K562 (cell line): ENCODE data around the gene AP1B1. TPM values are rescaled to one million over a fixed set of nuclear protein-coding genes. Genes with fewer than 3 reads are reported as not detected.

Experiments used
- CBFA2T3 ChIP-seq: fragments of 450-650 bp; IDR thresholded peaks from 2 replicates; pipeline ENCODE4 v1.6.1; 2017
- CBFB ChIP-seq: sonication (generic); formaldehyde crosslinking; IDR thresholded peaks from 2 replicates; pipeline ENCODE4 v1.4.0; 2020; ENCODE audit warnings: mild to moderate bottlenecking, missing genetic modification reagents
- CXXC5 ChIP-seq: fragments of 250-450 bp; sonication (Bioruptor Pico); IDR thresholded peaks from 2 replicates; pipeline ENCODE4 v1.8.0; 2022; ENCODE audit warnings: inconsistent platforms, mild to moderate bottlenecking, moderate library complexity
- FOXA3 ChIP-seq, 2 experiments: fragments of 450-650 bp in 1 of 2; sonication (generic) in 1 of 2; formaldehyde crosslinking; IDR thresholded peaks in 1 of 2; conservative IDR thresholded peaks in 1 of 2; 2 replicates each; pipeline versions ENCODE4 v1.4.0 to v1.8.0; 2020 to 2022; ENCODE audit warnings: mild to moderate bottlenecking in 2 of 2, missing genetic modification reagents in 1 of 2
- KAT7 ChIP-seq: sonication (generic); formaldehyde crosslinking; IDR thresholded peaks from 2 replicates; pipeline ENCODE4 v1.8.0; 2022; ENCODE audit warnings: missing genetic modification reagents, mild to moderate bottlenecking, borderline replicate concordance
- RCOR1 ChIP-seq, 2 experiments: IDR thresholded peaks; 2 replicates each; pipeline ENCODE4 v1.6.1; 2012; ENCODE audit warnings: low read depth in 2 of 2, low read length in 2 of 2, borderline replicate concordance in 1 of 2, improper control_type of control experiment in 1 of 2
- VEZF1 ChIP-seq: fragments of 200-800 bp; sonication (Bioruptor generic); IDR thresholded peaks from 2 replicates; pipeline ENCODE4 v1.6.1; 2017; ENCODE audit warnings: missing genetic modification characterization, missing compliant biosample characterization
- ZBTB26 ChIP-seq: fragments of 450-650 bp; formaldehyde crosslinking; IDR thresholded peaks from 2 replicates; pipeline ENCODE4 v1.4.0; 2022; ENCODE audit warnings: missing genetic modification characterization
- polyA plus RNA-seq, 8 experiments: library from polyadenylated mRNA; depleted of rRNA in 4 of 8; stranded (reverse) in 5 of 8; unstranded in 3 of 8; fragments of >200 nt; fragmentation: Nextera tagmentation in 2 of 8; fragmentation: Illumina TruSeq in 1 of 8; extraction: Ambion mirVana in 2 of 8; extraction: Trizol in 1 of 8; gene quantifications; 2 replicates each; pipeline versions ENCODE4 v1.2.1 to v1.2.3, GENCODE V29; 2011 to 2014; ENCODE audit warnings: inconsistent platforms in 1 of 8, missing spikeins in 1 of 8
- total RNA-seq, 7 experiments: library from RNA; depleted of rRNA in 6 of 7; stranded (reverse); fragments of >200 nt in 6 of 7; fragmentation: Illumina TruSeq in 2 of 7; extraction: Trizol in 2 of 7; gene quantifications; 2 replicates each; pipeline versions ENCODE4 v1.2.1 to v1.2.3, GENCODE V29; 2011 to 2021; ENCODE audit warnings: low replicate concordance in 1 of 7
- TF ChIP-seq, protein P1 (sequence below): fragments of 250-450 bp; sonication (Bioruptor Pico); IDR thresholded peaks from 2 replicates; pipeline ENCODE4 v1.4.0; 2020; ENCODE audit warnings: mild to moderate bottlenecking, moderate library complexity
- TF ChIP-seq, protein P2 (sequence below), 2 experiments: IDR thresholded peaks; 2 replicates each; pipeline ENCODE4 v1.6.1; 2011; ENCODE audit warnings: borderline replicate concordance in 1 of 2, control low read depth in 1 of 2, low read depth in 1 of 2, low read length in 1 of 2, mild to moderate bottlenecking in 1 of 2, mixed read lengths in 1 of 2, moderate library complexity in 1 of 2; ENCODE audit not compliant: insufficient read depth in 1 of 2, insufficient read length in 1 of 2, poor library complexity in 1 of 2, severe bottlenecking in 1 of 2; ENCODE audit errors: extremely low read depth in 1 of 2
- TF ChIP-seq, protein P3 (sequence below), 2 experiments: fragments of 200-800 bp in 1 of 2; sonication (Bioruptor generic) in 1 of 2; sonication (generic) in 1 of 2; formaldehyde crosslinking in 1 of 2; IDR thresholded peaks in 1 of 2; conservative IDR thresholded peaks in 1 of 2; 2 replicates each; pipeline versions ENCODE4 v1.5.0 to v1.6.1; 2016 to 2020; ENCODE audit warnings: missing compliant biosample characterization in 1 of 2, missing genetic modification characterization in 1 of 2, missing genetic modification reagents in 1 of 2
- TF ChIP-seq, protein P4 (sequence below), 2 experiments: fragments of 150-350 bp in 1 of 2; IDR thresholded peaks; 2 replicates each; pipeline ENCODE4 v1.6.1; 2012 to 2016; ENCODE audit warnings: low read depth in 2 of 2, low read length in 2 of 2, mild to moderate bottlenecking in 1 of 2, moderate library complexity in 1 of 2

The AP1B1 gene
- total and polyA plus RNA-seq, 9 of the 15 experiments (the other 6 are each of a cell fraction or from before 2014, with no cell fraction given) = 1.2 to 60.9 (median 30.1) TPM

DNA sequence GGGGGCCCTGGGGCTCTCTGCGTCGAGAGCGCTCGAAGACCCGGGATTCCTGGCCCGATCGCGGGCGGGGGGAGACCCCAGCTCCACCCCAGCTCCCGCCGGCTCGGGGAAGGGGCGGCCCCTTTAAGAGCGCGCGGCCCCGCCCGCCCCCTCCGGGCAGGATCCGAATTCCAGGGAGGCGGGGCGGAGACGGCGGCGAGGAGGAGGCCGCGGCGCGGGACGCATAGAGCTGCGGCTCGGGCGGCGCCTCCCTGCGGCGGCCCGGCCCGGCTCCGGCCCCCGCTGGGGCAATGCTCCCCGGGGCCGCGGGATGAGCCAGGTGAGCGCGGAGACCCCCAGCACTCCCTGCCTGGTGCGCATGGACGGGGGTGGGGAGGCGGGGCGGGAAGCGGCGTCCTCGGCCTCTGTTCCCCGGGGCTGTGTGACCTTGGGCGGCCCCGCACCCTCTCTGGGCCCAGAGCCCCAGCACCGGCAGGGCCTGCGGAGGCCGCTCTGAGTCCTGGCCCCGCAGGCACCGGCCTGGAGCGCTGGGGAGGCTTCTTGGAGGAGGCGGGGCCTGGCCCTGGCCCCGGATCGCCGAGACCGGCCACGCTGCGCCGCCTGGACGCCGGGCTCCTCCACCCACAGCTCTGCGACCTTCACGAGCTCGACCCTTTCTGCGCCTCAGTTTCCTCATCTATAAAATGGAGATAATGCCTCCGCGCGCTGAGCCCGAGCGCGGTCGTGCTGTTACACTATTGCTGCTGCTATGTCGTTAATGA, 81.4 kb downstream of the AP1B1 start (continued):
- TF ChIP-seq, protein P1, sequence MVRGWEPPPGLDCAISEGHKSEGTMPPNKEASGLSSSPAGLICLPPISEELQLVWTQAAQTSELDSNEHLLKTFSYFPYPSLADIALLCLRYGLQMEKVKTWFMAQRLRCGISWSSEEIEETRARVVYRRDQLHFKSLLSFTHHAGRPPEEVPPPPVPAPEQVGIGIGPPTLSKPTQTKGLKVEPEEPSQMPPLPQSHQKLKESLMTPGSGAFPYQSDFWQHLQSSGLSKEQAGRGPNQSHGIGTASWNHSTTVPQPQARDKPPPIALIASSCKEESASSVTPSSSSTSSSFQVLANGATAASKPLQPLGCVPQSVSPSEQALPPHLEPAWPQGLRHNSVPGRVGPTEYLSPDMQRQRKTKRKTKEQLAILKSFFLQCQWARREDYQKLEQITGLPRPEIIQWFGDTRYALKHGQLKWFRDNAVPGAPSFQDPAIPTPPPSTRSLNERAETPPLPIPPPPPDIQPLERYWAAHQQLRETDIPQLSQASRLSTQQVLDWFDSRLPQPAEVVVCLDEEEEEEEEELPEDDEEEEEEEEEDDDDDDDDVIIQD (CRISPR knock-in tag) = no peak
- TF ChIP-seq, protein P2, sequence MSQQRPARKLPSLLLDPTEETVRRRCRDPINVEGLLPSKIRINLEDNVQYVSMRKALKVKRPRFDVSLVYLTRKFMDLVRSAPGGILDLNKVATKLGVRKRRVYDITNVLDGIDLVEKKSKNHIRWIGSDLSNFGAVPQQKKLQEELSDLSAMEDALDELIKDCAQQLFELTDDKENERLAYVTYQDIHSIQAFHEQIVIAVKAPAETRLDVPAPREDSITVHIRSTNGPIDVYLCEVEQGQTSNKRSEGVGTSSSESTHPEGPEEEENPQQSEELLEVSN (IDR thresholded peaks at IDR 0.05; ENCODE audit: borderline replicate concordance in 1 of 2, extremely low read depth in 1 of 2, insufficient read depth in 1 of 2, insufficient read length in 1 of 2, low read depth in 1 of 2, low read length in 1 of 2, poor library complexity in 1 of 2, severe bottlenecking in 1 of 2) = peak in 1 of 2 experiments; percentile 7
- TF ChIP-seq VEZF1 = peak; percentile 85
- no peak for TF ChIP-seq CBFA2T3
- TF ChIP-seq CBFB (CRISPR knock-in tag) = no peak
- TF ChIP-seq RCOR1 (IDR thresholded peaks at IDR 0.05; ENCODE audit: borderline replicate concordance in 1 of 2, low read depth in 2 of 2, low read length in 2 of 2) = 0 out of 4 replicates have a peak, but pooled peaks of 1 of the 2 experiments have one; percentile 32
- TF ChIP-seq, protein P3, sequence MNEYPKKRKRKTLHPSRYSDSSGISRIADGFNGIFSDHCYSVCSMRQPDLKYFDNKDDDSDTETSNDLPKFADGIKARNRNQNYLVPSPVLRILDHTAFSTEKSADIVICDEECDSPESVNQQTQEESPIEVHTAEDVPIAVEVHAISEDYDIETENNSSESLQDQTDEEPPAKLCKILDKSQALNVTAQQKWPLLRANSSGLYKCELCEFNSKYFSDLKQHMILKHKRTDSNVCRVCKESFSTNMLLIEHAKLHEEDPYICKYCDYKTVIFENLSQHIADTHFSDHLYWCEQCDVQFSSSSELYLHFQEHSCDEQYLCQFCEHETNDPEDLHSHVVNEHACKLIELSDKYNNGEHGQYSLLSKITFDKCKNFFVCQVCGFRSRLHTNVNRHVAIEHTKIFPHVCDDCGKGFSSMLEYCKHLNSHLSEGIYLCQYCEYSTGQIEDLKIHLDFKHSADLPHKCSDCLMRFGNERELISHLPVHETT (CRISPR knock-in tag; conservative IDR thresholded peaks at IDR 0.05 in 1 of 2, IDR thresholded peaks at IDR 0.05 in 1 of 2) = 0 out of 4 replicates have a peak, but pooled peaks of 1 of the 2 experiments have one; percentile 31
- no peak for TF ChIP-seq ZBTB26 (CRISPR knock-in tag)
- TF ChIP-seq CXXC5 (CRISPR knock-in tag) = peak; percentile 69
- peak; percentile 80 for TF ChIP-seq KAT7 (CRISPR knock-in tag)
- no peak for TF ChIP-seq FOXA3 (CRISPR knock-in tag; conservative IDR thresholded peaks at IDR 0.05 in 1 of 2, IDR thresholded peaks at IDR 0.05 in 1 of 2)
- TF ChIP-seq, protein P4, sequence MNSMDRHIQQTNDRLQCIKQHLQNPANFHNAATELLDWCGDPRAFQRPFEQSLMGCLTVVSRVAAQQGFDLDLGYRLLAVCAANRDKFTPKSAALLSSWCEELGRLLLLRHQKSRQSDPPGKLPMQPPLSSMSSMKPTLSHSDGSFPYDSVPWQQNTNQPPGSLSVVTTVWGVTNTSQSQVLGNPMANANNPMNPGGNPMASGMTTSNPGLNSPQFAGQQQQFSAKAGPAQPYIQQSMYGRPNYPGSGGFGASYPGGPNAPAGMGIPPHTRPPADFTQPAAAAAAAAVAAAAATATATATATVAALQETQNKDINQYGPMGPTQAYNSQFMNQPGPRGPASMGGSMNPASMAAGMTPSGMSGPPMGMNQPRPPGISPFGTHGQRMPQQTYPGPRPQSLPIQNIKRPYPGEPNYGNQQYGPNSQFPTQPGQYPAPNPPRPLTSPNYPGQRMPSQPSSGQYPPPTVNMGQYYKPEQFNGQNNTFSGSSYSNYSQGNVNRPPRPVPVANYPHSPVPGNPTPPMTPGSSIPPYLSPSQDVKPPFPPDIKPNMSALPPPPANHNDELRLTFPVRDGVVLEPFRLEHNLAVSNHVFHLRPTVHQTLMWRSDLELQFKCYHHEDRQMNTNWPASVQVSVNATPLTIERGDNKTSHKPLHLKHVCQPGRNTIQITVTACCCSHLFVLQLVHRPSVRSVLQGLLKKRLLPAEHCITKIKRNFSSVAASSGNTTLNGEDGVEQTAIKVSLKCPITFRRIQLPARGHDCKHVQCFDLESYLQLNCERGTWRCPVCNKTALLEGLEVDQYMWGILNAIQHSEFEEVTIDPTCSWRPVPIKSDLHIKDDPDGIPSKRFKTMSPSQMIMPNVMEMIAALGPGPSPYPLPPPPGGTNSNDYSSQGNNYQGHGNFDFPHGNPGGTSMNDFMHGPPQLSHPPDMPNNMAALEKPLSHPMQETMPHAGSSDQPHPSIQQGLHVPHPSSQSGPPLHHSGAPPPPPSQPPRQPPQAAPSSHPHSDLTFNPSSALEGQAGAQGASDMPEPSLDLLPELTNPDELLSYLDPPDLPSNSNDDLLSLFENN (IDR thresholded peaks at IDR 0.05; ENCODE audit: low read depth in 2 of 2, low read length in 2 of 2) = no peak
